Measurements from ENCODE around the gene EFR3B. TPM values are rescaled to one million over a fixed set of nuclear protein-coding genes. Genes with fewer than 3 reads are reported as not detected.

Gene EFR3B
- total RNA-seq, 1 donor from 2014 or later, result 22.9 TPM

GRCh38 chr2:25055376-25055920 is 13.6 kb downstream of the EFR3B start:
- H3K4me3 Mint-ChIP-seq (ENCODE audit: unreplicated experiment), result no peak overlapping the region

DNA sequence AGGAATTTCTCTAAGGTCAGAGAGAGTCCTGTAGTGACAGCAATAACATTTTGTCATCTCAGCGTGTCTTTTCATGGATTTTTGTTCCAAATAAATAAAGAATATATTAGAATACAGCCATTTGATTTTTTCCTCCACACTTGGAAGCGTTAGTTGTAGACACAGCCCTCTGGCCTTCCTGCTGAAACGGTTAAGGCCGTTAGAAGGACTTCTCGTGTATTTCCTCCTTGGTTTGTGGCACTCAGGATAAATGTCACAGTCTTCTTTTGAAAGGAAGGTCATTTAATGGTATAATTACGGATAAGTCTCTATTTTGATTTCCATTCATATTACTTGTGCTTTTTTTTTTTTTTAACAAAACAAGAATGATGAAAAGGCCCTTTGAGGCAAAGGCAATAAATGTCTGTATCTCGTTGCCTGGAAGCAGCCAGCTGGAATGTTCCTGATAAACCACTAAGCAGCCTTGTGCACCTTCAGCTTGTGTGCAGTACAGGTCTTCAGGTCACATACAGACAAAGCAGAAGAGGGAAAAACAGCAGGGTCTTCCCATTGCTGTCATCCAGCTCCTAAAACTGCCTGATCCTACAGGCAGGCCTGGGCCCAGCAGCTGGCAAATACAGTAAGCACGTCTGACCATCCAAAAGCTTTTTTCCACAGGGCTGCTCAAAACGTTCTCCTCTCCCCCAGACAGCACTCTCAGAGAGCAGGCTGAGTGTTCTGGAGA is 14.4 kb downstream of the EFR3B start:
- no peaks in the 10 kb centered on the region for H3K27me3 Mint-ChIP-seq (ENCODE audit: unreplicated experiment)
- no peak for DNase-seq
- H3K4me1 Mint-ChIP-seq (ENCODE audit: low read depth, unreplicated experiment), result no peaks in the 10 kb centered on the region
- H3K4me3 Mint-ChIP-seq (ENCODE audit: unreplicated experiment), result no peak overlapping the region
- H3K36me3 Mint-ChIP-seq (ENCODE audit: unreplicated experiment), result no peaks in the 10 kb centered on the region
- TF ChIP-seq, protein P1, sequence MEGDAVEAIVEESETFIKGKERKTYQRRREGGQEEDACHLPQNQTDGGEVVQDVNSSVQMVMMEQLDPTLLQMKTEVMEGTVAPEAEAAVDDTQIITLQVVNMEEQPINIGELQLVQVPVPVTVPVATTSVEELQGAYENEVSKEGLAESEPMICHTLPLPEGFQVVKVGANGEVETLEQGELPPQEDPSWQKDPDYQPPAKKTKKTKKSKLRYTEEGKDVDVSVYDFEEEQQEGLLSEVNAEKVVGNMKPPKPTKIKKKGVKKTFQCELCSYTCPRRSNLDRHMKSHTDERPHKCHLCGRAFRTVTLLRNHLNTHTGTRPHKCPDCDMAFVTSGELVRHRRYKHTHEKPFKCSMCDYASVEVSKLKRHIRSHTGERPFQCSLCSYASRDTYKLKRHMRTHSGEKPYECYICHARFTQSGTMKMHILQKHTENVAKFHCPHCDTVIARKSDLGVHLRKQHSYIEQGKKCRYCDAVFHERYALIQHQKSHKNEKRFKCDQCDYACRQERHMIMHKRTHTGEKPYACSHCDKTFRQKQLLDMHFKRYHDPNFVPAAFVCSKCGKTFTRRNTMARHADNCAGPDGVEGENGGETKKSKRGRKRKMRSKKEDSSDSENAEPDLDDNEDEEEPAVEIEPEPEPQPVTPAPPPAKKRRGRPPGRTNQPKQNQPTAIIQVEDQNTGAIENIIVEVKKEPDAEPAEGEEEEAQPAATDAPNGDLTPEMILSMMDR (IDR thresholded peaks at IDR 0.05; ENCODE audit: partially characterized antibody, unreplicated experiment), result no peak
- H3K27ac Mint-ChIP-seq (ENCODE audit: unreplicated experiment), result no peak overlapping the region
- peaks cover 2% of the 10 kb centered on the region for H3K9me3 Mint-ChIP-seq (ENCODE audit: unreplicated experiment)

More at GRCh38 chr2:25055376-25055920, 13.6 kb downstream of the EFR3B start:
- TF ChIP-seq, protein P1 (IDR thresholded peaks at IDR 0.05; ENCODE audit: partially characterized antibody, unreplicated experiment), result no peak
- no peaks in the 10 kb centered on the region for H3K27me3 Mint-ChIP-seq (ENCODE audit: unreplicated experiment)
- H3K27ac Mint-ChIP-seq (ENCODE audit: unreplicated experiment), result no peak overlapping the region
- no peaks in the 10 kb centered on the region for H3K36me3 Mint-ChIP-seq (ENCODE audit: unreplicated experiment)
- DNase-seq, result no peak
- H3K9me3 Mint-ChIP-seq (ENCODE audit: unreplicated experiment), result peaks cover 2% of the 10 kb centered on the region
- H3K4me1 Mint-ChIP-seq (ENCODE audit: low read depth, unreplicated experiment), result peaks cover 2% of the 10 kb centered on the region

- DNase-seq, result peak; percentile 49
- Mint-ChIP-seq H3K4me1 (ENCODE audit: low read depth, unreplicated experiment) (peaks cover 19% of the 10 kb centered on the region), H3K4me3 (ENCODE audit: unreplicated experiment) (no peak overlapping the region), H3K27ac (ENCODE audit: unreplicated experiment) (peak overlapping the region; percentile 30), H3K9me3 (ENCODE audit: unreplicated experiment) (peaks cover 12% of the 10 kb centered on the region), H3K36me3 (ENCODE audit: unreplicated experiment) (peaks cover 6% of the 10 kb centered on the region), H3K27me3 (ENCODE audit: unreplicated experiment) (no peaks in the 10 kb centered on the region)
- TF ChIP-seq, protein P1 (IDR thresholded peaks at IDR 0.05; ENCODE audit: partially characterized antibody, unreplicated experiment), result no peak
Measured at GRCh38 chr2:25062511-25062917, 20.6 kb downstream of the EFR3B start.

DNA sequence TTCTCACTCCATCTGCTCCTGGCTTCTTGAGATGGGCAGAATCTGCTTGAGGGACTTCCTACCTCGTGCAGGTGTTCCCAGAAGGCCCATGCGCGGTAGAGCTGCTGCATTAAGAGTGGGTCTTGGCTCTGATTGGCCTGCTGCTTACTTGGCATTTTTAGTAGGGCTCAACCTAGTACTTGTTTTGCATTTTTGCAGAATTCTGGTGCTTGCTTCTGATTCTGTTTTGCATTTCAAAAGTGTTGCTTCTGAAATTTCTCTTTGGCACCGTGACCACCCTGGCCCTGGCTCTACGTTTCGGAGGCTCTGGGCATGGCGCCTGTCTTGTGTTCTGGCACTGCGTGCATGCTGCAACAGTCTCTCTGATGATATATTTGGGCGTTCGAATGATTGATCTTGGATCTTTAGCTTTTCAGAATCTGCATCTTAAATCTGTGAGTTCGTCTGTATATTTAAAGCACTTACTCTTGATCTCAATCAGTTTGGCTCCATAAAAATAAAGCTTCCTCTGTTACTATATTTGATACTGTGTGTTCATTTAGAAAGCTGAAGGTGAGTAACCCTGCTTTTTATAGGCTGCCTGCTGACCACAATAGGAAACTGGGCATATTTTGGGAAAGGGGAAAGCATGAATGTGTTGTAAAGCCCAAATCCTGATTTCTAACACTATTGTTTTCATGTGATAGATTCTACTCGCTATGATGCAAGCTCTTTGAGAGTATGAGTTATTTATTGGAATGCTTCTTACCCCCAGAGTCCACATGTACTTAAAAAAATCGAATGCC is 22.2 kb downstream of the EFR3B start:
- Mint-ChIP-seq H3K4me1 (ENCODE audit: low read depth, unreplicated experiment) (peaks cover 19% of the 10 kb centered on the region), H3K36me3 (ENCODE audit: unreplicated experiment) (peaks cover 6% of the 10 kb centered on the region), H3K27ac (ENCODE audit: unreplicated experiment) (peak overlapping the region; percentile 21), H3K9me3 (ENCODE audit: unreplicated experiment) (peaks cover 12% of the 10 kb centered on the region), H3K27me3 (ENCODE audit: unreplicated experiment) (no peaks in the 10 kb centered on the region), H3K4me3 (ENCODE audit: unreplicated experiment) (no peak overlapping the region)
- TF ChIP-seq, protein P1 (IDR thresholded peaks at IDR 0.05; ENCODE audit: partially characterized antibody, unreplicated experiment), result no peak
- no peak for DNase-seq

Data from glutamatergic neuron (in vitro differentiated cells).